Middle frontal gyrus (tissue), 1 donor: Measurements from ENCODE around the gene MYO9B.
A peak's percentile ranks its signal among the peaks of the same experiment; 100 is the strongest.

Experiments used
- DNase-seq: peaks from one replicate; pipeline ENCODE4 v3.0.0-alpha.2; 2015; ENCODE audit warnings: low spot score; ENCODE audit errors: extremely low spot score

Gene MYO9B

DNA sequence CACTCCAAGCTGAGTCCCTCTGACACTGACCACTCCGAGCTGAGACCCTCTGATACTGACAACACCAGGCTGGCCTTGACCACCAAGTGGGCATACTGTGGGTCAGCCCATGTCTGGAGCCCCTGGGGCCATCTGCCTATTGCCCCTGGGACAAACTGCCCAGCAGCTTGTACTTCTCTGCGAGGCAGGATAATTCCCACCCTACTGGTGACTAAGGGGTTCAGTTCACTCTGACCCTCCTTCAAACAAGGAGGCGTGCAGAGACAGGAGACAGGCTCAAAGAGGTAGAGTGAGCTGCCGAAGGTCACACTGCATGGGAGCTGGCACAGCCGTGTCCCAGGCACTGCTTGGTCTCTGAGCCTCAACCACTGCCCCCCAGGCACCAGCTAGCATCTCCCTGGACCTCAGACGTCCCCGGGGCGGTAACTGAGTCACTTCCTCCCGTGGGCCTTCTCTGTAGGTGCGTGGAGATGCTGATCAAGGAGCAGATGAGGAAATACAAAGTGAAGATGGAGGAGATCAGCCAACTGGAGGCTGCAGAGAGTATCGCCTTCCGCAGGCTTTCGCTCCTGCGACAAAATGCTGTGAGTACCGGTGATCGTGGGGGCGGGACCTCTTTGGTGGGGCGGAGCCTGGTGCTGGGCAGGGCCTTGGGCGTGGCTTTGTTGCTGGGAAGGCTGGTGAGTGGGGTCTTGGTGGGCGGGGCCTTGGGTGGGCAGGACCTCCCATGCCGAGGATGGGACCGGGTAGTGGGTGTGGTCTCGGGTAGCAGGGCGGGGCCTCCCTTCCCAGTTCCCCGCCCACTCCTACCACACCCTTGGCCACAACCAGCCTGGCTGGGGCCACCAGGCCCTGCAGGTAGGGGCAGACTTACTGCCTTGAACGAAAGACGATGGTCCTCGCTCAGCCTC, 133.8 kb downstream of the MYO9B start:
- no peak for DNase-seq

DNA sequence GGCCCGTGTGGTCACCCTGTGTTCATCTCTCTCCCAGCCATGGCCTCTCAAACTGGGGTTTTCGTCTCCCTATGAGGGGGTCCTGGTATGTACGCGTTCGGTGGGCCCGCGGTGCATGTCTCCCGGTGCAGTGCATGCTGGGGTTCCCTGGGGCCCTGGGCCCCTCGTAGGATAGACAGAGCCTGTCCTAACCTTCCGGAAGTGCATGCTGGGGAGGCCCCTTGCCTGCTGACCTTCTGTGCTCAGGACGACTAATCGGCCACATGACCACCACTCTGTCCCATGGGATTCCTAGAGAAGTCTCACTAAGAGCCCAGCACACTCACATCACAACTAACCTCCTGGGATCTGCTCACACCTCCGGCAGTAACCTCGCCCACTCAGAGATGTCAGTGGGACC, 134.7 kb downstream of the MYO9B start:
- DNase-seq: no peak

DNA sequence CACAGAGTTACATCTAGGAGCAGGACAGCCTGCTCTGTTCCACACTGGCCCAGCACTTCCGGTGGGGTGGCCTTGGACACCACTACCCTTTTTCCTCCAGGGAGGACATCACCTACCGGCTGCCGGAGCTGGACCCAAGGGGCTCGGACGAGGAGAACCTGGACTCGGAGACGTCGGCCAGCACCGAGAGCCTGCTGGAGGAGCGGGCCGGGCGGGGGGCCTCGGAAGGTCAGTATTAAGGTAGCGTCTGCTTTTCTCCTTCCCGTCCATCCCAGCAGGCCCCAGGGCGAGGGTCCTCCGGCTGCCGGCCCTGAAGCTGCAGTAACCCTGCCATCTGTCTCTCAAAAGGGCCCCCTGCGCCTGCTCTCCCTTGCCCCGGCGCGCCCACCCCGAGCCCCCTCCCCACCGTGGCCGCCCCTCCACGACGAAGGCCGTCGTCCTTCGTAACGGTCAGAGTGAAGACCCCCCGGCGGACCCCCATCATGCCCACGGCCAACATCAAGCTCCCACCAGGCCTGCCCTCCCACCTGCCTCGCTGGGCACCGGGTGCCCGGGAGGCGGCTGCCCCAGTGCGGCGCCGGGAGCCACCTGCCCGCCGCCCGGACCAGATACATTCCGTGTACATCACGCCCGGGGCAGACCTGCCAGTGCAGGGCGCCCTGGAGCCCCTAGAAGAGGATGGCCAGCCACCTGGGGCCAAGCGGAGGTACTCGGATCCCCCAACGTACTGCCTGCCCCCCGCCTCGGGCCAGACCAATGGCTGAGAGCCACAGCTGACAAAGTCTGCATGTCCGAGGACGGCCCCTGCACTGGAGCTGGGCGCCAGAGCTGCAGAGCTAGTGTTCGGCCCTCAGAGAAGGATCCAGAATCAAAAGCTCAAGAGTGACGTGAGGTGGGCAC, 136.2 kb downstream of the MYO9B start:
- DNase-seq: no peak

DNA sequence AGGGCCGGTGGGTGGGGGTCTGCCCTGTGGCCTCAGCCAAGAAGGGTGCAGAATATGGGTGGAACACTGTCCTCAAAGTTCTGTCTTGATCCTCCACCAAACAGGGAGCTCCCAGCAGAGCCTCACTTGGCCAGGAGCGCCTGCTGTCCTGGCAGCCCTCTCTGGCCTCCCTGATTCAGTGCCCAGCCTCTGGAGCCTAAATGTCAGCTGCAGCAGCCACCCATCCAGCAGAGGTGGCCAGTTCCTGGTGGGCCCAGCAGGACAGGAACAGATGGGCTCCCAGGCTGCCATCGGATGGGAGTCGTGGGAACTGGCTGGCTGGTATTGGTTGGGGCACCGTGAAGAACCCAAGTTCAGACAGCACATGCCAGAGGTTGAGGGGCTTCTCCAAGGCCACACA, 137.8 kb downstream of the MYO9B start:
- DNase-seq: no peak

DNA sequence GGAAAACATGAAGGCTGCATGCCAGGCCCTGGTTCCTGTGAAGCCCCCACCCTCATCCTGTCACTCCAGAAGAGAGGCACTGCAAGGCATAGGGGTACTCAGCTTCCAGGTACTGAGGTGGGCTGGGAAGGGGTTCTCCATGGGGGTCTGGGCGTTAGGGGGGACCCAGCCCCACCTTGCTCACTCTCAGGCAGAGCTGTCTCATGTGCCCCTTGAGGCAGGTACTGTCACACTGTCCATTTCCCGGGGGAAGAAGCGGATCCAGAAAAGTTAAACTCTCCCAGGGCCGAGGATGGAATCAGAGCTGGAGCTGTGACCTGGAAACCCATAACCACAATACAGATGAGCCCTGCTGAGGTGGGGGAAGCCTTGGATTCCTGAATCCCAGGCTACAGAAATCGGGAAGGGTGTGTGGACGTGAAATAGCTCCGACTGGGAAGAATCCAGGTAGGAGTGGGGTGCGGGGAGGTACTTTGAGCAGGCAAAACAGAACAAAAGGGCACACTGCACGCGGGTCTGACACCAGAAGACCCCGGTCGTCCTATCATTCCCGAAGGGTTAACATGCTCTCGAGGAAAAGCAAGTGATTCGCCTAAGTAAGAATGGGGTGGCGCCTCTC, 139.0 kb downstream of the MYO9B start:
- DNase-seq: no peak

DNA sequence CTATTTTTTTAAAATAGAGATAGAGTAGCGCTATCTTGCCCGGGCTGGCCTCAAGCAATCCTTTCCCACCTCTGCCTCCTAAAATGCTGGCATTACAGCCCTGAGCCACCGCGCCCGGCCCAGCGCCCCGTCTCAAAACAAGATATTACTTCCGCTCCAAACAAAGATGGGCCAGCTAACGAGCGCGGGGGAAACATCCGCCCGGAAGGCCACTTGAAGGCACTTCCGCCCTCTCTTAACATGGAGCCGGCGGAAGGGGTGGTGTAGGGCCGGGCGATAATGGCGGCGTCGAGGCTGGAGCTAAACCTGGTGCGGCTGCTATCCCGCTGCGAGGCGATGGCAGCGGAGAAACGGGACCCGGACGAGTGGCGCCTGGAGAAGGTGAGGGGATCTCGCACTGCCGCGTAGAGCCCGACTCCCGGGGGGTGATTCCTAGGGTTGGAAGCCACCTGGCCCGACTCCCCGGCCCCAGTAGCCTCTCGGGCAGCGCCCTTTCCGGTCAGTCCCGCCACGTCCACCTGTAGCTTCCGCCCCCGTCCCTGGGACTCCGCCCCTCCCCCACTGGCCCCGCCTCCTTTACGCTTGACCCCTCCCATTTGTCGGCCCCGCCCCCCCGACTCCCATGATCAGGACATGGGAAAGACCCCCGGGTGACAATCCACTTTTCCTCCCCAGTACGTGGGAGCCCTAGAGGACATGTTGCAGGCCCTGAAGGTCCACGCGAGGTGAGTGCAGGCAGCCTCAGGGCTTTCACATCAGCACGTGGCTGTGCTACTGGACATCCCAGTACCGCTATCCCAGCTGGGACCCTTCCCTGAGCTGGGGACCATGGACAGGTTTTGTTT, 139.8 kb downstream of the MYO9B start, which contains the start of gene USE1:
Gene USE1 (plus strand): TSS at position 231 of the 845 bp plus-strand sequence. CDS start 49 bp downstream, at position 280.
- peak; percentile 89 for DNase-seq

DNA sequence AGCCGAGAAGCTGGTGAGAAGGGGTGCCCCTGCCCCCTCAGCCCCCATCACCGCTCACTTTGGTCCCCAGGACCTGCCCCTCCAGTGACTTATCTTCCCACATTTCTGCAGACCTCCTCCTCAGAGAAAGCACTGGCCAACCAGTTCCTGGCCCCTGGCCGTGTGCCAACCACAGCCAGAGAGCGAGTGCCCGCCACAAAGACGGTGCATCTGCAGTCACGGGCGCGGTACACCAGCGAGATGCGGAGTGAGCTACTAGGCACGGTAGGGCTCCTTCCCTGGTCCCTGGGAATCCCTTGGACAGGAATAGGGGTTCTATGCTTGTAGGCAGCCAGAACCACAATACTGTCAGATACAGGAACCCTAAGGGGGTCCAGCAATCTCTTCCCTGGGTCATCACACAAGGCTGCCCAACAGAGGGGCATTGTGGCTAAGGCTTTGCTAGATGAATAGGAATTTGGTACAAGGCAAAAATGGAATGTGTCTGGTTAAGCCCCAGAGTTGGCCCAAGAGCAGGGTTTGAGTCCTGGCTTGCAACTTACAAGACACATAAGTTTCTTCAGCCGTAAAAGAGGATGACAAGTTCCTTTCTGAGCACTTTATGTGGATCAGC, 140.6 kb downstream of the MYO9B start:
- no peak for DNase-seq

DNA sequence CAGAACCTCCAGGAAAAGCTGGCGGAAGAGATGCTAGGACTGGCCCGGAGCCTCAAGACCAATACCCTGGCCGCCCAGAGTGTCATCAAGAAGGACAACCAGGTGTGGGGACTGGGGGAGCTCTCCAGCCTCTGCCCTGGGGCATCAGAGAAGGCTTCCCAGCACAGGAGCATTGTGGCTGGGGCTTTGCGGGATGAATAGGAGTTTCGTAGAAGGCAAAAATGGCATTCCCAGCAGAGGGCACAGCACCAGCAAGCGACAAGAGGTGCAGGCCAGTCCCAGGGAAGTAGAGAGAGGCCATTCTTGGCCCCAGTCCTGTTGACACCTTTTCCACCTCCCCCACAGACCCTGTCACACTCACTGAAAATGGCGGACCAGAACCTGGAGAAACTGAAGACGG, 143.7 kb downstream of the MYO9B start:
- DNase-seq: no peak

DNA sequence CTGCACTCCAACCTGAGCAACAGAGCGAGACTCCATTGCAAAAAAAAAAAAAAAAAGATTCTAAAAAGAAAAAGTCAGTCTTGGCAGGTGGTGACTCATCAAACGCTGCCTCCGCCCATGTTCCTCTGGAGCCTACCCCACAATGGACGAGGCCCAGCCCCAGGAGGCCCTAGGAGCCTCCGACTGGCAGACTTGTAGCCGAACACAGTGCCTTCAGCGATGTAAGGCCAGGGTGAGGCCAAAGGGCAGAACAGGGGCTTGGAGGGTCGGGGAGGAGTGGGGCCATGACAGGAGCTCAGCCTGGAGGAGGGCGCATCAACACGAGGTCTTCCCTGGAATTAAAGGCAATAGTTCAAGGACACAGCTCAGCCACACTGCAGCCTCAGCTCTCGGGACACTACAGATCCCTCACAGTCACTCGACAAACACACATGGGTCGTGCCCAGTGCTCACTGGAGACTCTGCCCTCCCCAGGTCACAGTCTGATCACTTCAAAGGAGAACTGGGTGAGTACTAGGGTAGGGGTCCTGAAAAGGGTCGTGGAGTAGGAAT, 144.7 kb downstream of the MYO9B start:
- no peak for DNase-seq

DNA sequence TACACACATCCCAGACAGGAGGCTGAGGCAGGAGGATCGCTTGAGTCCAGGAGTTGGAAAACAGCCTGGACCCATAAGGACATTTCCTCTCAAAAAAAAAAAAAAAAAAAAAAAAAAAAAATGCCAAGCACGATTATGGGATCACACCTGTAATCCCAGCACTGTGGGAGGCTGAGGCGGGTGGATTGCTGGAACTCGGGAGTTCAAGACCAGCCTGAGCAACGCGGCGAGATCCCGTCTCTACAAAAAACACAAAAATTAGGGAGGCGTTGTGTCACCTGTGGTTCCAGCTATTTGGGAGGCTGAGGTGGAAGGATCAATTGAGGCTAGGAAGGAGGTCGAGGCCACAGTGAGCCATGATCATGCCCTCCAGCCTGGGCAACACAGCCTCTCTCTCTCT, 149.5 kb downstream of the MYO9B start:
- no peak for DNase-seq

DNA sequence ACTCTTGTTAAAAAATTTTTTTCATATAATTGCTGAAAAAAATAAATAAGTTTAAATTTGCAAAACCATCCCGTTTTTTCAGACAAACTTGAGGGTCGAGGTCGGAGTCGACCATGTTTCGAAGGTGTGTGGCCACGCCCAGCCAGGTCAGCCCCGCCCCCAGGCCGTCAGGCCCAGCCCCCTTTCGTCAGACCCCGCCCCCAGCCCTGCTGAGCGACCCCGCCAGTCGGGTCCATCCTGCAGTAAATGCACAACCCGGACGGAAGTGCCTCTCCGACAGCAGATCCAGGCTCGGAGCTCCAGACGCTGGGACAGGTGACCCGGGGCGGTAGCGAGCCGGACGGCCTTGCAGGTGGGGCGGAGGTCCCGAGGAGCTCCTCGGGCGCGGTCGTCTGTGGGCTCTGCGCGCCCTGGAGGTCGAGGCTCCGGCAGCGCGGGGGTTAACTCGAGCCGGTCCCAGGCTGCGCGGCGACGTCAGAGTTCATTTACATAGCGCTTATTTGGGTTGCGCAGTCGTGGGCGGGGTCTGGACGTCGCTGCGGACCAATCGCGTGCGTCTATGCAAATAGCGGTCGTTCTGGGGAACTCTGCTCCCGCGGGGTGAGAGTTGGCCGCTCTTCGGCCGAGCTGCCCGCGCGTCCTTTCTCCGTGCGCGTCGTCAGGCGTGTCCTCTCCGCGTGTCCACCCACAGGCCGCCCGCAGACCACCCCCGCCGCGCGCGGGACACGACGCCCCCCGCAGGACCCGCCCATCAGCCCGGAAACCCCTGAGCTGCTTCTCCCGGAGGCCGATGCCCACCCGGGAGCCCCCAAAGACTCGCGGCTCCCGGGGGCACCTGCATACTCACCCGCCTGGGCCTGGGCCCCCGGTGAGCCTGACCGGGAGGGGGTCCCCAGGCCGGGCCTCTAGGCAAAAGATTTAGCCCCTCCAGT, 150.7 kb downstream of the MYO9B start, which contains the start of gene OCEL1:
Gene OCEL1 (plus strand): TSS at position 225 of the 932 bp plus-strand sequence. CDS start 22 bp downstream, at position 247.
- DNase-seq: peak; percentile 97

DNA sequence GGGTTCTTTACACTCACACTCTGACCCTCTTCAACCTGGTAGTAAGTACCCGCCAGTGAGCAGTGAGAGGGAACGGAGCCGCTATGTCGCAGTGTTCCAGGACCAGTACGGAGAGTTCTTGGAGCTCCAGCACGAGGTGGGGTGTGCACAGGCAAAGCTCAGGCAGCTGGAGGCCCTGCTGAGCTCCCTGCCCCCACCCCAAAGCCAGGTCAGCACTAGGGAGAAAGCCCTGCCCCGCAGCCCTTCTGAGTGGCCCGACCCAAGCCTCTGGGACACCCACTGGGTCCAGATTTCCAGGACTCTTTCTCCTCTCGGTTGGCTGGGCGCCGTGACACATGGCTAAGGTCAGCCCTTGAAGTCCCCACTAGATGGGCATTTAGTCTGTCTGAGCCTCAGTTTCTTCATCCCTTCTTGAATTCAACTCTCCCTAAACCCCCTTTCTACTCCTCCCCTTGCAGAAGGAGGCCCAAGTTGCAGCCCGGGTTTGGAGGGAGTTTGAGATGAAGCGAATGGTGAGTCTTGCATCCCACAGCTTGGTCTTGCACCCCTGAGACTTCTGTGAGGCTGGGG, 152.3 kb downstream of the MYO9B start:
- DNase-seq: no peak

DNA sequence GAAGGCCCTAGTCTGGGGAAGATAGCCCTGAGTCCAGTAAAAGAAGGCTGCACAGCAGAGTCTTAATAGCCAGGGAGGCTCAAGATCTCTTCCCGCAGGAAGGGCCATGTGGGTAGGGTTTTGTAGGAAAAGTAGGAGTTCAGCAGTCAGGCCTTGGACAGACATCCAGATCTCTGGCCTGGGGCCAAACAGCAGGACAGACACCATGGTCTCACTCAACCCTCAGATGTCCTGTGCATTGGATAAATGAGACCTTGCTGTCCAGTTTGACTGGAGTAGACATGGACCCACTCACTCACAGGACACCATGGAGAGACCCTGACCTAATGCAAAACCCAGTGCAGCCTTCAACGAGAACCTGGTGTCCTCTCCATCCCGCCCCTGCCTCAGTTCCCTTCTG, 154.3 kb downstream of the MYO9B start:
- no peak for DNase-seq

DNA sequence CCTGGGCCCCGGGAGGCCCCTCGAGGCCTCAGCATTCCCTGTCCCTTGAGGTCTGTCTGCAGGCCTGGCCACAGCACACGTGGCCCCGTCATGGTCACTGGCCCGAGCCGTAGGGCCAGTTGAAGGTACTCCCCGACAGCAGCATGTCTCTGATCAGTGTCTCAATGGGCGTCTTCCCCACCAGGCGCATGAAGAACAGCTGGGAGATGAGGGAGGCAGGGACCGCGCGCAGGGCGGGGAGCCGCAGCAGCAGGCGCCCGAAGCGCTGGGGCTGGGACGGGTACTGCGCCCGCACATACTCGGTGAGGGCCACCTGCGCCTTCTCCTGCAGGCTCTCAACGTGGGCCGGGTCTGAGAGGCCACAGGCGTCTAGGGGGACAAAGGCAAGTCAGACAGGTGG, 156.7 kb downstream of the MYO9B start:
- DNase-seq: no peak

DNA sequence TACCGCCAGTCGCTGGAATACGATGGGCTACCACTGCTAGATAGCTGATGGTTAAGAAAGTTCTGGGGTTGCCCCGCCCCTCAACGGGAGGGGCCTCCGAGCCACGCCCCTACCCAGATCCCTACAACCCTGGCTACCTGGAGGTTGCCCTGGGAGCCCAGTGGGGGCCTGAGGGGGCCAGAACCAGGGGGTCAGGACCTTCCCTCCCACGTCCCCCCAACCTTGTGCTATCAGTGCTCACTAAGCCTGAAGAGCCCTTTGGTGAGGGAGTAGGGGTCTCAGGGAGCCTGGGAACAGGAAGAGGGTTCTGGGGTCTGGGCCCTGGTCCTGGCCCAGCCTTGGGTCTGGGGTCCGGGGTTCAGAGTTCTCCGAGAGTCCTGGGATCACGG, 159.3 kb downstream of the MYO9B start:
- no peak for DNase-seq

DNA sequence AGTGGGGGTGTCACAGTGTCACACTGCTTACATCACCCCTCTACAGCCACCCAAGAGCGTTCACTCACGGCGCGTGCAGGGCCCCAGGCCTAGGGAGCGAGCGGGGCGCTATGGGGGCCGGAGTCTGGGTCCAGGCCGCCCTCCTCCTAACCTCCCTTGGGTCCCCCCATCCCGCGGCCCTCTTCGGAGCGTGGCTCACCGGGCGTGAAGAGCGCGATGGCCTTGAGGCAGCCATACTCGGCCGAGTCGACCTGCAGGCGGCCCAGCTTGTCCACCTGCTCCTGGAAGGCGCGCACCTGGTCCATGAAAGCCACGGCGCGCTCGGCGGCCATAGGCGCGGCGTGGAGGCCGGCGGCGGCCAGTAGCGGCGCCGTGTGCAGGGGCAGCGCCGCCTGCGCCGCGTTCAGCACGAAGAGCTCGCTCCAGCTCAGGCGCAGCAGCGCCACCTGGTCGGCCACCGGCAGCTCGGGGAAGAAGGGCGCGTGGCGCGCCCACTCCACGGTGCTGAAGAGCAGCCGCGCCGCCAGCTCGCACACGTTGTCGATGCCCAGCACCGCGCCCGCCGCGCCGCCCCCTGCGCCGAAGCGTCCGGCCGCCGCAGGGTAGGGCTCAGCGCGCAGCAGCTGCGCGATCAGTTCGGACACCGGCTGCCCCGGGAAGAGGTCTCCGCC, 159.9 kb downstream of the MYO9B start:
- DNase-seq: peak; percentile 61

DNA sequence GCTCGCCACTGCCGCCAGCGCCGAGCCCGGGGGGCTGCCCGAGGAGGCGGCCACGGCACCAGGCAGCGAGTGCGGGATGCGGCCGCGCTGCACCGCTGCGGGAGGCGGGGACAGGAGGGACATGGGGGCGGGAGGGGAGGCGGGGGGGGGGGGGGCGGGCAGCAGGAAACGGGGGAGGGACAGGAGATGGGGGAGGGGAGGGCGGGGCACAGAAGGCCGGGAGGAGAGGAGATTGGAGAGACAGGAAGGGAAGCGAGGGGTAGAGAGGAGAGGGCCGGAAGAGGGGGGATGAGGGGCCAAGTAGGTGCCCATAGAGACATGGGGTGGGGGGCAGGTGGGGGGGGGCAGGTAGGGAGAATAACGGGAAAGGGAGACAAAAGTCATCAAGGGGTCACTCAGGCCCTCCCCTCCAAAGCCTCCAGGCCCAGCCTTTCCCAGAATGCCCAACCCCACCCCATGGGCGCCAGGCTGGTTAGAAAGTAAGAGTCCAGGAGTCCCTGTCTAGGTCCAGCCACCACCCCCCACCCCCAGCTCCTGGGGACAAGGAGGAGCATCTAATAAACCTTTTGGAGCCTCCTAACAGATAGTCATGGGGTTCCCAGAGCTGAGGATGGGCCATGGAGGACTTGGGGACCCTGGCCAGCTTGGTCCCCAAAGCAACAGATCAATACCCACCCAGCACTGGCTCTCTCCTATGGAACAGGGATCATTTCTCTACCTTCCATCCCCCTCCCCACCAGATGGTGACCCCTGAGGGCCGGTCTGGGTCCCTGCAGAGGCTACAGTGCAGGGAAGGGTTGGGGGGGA, 160.6 kb downstream of the MYO9B start:
- DNase-seq: no peak
